Globus pallidus (tissue), 1 donor: ENCODE results near the gene TMEM204.
"Not testable (repeated sequence)": the region's sequence is repeated elsewhere in the genome, so short reads cannot be mapped to it uniquely, and the experiment has no call there.

Source experiments
- DNase-seq: peaks from one replicate; pipeline ENCODE4 v3.0.0-alpha.2; 2015; ENCODE audit warnings: low spot score

Gene TMEM204

GRCh38 chr16:1595511-1595910 is 62.0 kb downstream of the TMEM204 start:
- not testable (repeated sequence) for DNase-seq

DNA sequence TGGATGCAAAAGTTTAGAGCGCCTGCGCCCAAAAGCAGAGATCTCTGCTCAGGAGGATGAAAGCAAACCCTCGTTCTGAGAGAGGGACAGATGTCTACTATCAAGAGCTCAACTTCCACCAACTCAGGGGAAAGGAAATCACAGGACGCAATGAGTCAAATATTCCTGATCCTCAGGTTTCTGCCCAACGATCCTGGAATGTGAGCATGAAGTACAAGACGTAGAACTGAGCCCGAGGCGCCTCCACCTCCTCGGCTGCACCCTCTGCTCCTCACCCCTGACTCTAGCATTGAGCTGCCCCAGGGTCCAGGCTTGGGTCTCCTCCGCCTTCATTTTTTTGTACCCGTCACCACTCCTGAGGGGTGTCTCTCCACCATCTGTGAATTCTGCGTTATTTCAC is 63.0 kb downstream of the TMEM204 start:
- no peak for DNase-seq

DNA sequence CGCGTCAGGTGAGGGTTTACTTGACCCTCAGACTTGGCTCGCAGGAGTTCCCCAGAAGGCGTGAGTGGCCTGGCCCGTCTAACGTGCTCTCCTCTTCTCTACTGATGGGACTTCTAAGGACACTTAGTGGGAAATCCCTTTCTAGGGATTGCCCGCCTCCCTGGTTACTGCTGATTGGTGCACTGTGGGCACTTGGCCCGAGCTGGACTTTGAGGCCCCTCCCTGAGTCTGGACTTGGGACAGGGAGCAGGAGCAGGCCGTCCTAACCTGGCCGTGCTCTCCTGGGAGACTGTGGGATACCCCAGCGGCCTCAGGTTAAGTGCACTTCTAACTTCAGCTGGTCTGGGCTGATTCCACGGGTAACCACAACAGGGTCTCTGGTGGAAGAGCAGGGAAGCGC is 63.7 kb downstream of the TMEM204 start:
- DNase-seq: no peak

- no peak for DNase-seq
Measured at GRCh38 chr16:1601031-1601430, 67.6 kb downstream of the TMEM204 start.

- DNase-seq: no peak
Measured at GRCh38 chr16:1601489-1601888, 68.0 kb downstream of the TMEM204 start.

- DNase-seq: no peak
Measured at GRCh38 chr16:1602285-1602684, 68.8 kb downstream of the TMEM204 start.
